ENCODE measurements around the gene SMYD3.

- no peak for TF ChIP-seq CTCF (IDR thresholded peaks at IDR 0.05)
- no peak for TF ChIP-seq EZH2 (IDR thresholded peaks at IDR 0.05; ENCODE audit: borderline replicate concordance, insufficient read depth, low read depth, low read length, poor library complexity, severe bottlenecking)
These were observed 600.9 kb downstream of the SMYD3 start for GRCh38 chr1:245906207-245906606.
